ENCODE data around the gene LIMA1.
"Not testable (repeated sequence)": the region's sequence is repeated elsewhere in the genome, so short reads cannot be mapped to it uniquely, and the experiment has no call there.

LIMA1 gene

DNA sequence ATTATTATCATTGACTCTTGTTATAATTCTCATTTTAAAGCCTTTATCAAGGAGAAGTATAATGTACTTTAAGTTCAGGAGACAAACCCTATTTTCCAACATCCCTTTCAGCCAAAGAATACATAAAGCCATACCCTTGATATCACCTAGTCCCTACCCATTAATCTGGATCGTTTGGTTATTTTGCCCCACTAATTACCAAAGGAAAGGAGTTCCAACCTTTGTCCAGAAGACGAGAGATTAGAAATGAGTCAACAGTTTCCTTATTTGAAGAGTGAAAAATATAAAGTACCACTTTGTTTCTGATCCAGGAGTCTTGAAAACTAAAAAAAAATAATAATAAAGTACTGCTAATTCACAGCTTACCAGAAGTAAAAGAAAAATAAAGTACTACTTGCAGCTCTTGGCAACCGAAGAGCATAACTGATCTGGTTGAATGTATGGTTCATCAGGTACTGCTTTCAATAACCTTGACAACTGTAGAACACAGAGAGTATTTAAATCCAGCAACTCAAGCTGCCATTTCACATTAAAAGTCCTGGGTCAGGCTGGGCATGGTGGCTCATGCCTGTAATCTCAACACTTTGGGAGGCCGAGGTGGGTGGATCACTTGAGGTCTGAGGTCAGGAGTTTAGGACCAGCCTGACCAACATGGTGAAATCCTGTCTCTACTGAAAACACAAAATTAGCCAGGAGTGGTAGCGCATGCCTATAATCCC, 33.7 kb downstream of the LIMA1 start:
- DNase-seq (ENCODE audit: low read depth, low spot score) = no peak
- no peak overlapping the region for H3K27ac ChIP-seq

GRCh38 chr12:50248883-50249282, 34.4 kb downstream of the LIMA1 start:
- no peak overlapping the region for H3K27ac ChIP-seq
- no peak for DNase-seq (ENCODE audit: low read depth, low spot score)

DNA sequence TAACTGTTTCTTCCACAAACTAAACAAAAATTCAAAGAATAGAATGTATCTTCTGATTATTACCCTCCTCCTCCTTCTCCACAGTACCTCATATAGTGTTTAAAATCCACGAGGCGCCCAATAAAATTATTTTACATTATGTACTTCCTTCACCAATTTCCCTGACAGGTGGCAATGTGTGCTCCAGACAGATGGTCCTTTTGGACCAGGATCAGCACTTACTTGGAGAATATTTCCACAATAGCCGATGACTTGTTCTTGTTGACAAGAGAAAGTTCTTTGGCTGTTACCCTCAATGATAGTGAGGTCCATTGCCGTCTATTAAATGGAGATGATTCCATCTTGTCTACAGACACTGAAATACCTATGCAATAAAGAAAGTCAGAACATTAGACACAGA, 34.9 kb downstream of the LIMA1 start:
- no peak for DNase-seq (ENCODE audit: low read depth, low spot score)

GRCh38 chr12:50247665-50248064, 35.7 kb downstream of the LIMA1 start:
- not testable (repeated sequence) for DNase-seq (ENCODE audit: low read depth, low spot score)
- H3K27ac ChIP-seq = peak overlapping the region; percentile 94

More for the DNA sequence above, 34.9 kb downstream of the LIMA1 start:
- H3K27ac ChIP-seq = peak overlapping the region; percentile 94

- peak; percentile 94 for DNase-seq (ENCODE audit: low read depth, low spot score)
- H3K27ac ChIP-seq = peak overlapping the region; percentile 94
These were observed 36.3 kb downstream of the LIMA1 start for GRCh38 chr12:50246873-50247612.

DNA sequence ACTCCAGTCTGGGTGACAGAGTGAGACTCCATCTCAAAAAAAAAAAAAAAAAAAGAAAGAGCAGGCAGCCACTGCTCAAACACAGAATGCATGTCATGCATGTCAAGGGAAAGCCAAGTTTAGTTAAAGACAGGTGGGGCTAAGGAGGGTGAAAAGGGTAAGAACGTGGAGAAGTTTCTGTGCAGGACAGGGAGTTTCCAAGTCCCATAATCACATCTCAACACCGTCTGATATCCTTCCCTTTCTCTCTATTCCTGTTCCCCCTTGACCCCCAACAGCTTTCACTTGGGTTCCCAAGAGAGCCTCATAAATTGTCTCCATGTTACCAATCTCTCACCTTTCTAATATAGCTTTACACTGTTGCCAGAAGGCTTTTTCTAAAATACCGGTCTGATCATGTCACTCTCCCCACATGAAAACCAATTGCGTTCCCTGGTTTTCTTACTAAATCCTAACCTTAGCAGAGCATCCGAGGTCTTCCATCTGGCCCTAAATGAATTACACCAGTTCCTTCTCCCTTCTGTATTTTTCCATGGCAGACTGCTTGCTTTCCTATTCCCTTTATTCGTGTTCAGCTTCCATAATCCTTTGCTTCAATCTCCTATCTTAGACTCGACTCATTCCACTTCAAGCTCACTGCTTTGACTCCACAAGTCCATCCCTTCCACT, 37.0 kb downstream of the LIMA1 start:
- no peak for DNase-seq (ENCODE audit: low read depth, low spot score)
- peak overlapping the region; percentile 94 for H3K27ac ChIP-seq

- no peak overlapping the region for H3K27ac ChIP-seq
These were observed 39.8 kb downstream of the LIMA1 start for GRCh38 chr12:50243507-50243906.

GRCh38 chr12:50242751-50243191, 40.5 kb downstream of the LIMA1 start:
- H3K27ac ChIP-seq = peak overlapping the region; percentile 29
- no peak for DNase-seq (ENCODE audit: low read depth, low spot score)

More at GRCh38 chr12:50243507-50243906, 39.8 kb downstream of the LIMA1 start:
- DNase-seq (ENCODE audit: low read depth, low spot score) = no peak

DNA sequence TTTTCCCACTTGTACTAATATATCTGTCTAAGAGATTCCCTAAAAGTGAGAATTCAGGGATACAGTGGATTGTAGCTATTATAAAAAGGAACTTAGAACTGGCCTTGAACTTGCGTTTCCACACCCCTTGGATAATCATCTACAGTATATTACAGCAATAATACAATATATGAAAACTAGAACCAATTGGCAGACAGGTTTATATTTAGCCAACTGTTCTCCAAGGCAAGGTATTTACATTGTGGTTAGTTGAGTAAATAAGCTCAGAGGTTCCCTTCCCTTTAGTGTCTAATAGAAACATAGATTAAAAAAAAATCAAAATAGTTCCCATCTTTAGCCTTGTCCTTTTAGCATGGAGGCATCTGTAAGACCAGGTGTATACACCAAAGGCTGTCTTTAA, 42.1 kb downstream of the LIMA1 start:
- H3K27ac ChIP-seq = peak overlapping the region; percentile 29
- no peak for DNase-seq (ENCODE audit: low read depth, low spot score)

DNA sequence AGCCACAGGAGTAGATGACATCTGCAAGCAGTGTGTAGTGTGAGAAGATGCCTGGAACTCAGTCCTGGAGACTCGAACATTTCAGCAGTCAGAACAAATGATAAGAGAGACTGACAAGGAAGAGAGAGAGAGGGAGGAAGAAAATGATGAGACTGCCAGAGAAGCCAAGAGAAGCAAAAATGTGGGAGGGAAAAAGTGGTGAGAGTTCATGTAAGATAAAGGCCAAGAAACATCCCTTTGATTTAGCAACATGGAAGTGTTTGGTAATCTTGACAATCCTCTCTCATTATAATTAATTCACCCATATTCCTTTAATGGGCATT, 42.6 kb downstream of the LIMA1 start:
- H3K27ac ChIP-seq = no peak overlapping the region
- DNase-seq (ENCODE audit: low read depth, low spot score) = no peak

GRCh38 chr12:50240096-50240791, 43.1 kb downstream of the LIMA1 start:
- DNase-seq (ENCODE audit: low read depth, low spot score) = no peak
- no peak overlapping the region for H3K27ac ChIP-seq

DNA sequence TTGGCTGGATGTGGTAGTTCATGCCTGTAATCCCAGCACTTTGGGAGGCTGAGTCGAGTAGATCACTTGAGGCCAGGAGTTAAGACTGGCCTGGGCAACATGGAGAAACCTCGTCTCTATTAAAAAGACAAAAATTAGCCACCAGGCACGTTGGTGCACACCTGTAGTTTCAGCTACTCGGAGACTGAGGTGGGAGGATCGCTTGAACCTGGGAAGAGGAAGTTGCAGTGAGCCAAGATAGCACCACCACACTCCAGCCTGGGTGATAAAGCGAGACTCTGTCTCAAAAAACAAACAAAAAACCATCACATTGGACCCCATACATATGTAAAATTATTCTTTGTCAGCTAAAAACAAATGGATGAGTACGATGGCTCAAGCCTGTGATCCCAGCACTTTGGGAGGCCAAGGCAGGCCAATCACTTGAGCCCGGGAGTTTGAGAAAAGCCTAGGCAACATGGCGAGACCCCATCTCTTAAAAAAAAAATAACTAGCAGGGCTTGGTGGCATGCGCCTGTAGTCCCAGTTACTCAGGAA, 43.9 kb downstream of the LIMA1 start:
- H3K27ac ChIP-seq = no peak overlapping the region
- DNase-seq (ENCODE audit: low read depth, low spot score) = no peak

DNA sequence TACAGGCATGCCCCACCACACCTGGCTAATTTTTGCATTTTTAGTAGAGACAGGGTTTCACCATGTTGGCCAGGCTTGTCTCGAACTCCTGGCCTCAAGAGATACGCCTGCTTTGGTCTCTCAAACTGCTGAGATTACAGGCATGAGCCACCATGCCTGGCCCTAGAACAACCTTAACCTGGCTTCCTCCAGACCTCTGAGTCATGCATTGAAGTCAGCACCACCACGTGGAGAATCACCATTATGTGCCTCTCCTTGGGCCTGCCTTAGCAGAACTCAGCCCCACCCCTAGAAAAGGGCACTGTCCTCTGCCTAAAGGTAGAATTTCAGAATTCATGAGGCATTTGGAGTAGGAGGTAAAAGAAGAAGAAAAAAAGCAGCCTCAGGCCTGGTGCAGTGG, 49.0 kb downstream of the LIMA1 start:
- DNase-seq (ENCODE audit: low read depth, low spot score) = no peak
- H3K27ac ChIP-seq = peak overlapping the region; percentile 8

GRCh38 chr12:50232771-50233209, 50.5 kb downstream of the LIMA1 start:
- H3K27ac ChIP-seq = no peak overlapping the region
- no peak for DNase-seq (ENCODE audit: low read depth, low spot score)

DNA sequence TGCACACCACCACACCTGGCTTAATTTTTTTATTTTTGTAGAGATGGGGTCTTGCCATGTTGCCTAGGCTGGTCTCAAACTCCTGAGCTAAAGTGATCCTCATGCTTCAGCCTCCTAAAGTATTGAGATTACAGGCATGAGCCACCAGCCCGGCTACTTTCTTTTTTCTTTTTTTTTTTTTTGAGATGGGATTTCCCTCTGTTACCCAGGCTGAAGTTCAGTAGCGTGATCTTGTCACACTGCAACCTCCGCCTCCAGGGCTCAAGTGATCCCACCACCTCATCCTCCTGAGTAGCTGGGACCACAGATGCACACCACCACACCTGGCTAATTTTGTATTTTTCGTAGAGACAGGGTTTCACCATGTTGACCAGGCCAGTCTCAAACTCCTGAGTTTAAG, 51.1 kb downstream of the LIMA1 start:
- no peak for DNase-seq (ENCODE audit: low read depth, low spot score)
- no peak overlapping the region for H3K27ac ChIP-seq

- H3K27ac ChIP-seq = no peak overlapping the region
- no peak for DNase-seq (ENCODE audit: low read depth, low spot score)
These were observed 52.0 kb downstream of the LIMA1 start for GRCh38 chr12:50231346-50231745.

- DNase-seq (ENCODE audit: low read depth, low spot score) = no peak
- H3K27ac ChIP-seq = no peak overlapping the region
These were observed 53.1 kb downstream of the LIMA1 start for GRCh38 chr12:50230217-50230616.

GRCh38 chr12:50224026-50224692, 59.2 kb downstream of the LIMA1 start:
- no peak for DNase-seq (ENCODE audit: low read depth, low spot score)
- peak overlapping the region; percentile 99 for H3K27ac ChIP-seq

DNA sequence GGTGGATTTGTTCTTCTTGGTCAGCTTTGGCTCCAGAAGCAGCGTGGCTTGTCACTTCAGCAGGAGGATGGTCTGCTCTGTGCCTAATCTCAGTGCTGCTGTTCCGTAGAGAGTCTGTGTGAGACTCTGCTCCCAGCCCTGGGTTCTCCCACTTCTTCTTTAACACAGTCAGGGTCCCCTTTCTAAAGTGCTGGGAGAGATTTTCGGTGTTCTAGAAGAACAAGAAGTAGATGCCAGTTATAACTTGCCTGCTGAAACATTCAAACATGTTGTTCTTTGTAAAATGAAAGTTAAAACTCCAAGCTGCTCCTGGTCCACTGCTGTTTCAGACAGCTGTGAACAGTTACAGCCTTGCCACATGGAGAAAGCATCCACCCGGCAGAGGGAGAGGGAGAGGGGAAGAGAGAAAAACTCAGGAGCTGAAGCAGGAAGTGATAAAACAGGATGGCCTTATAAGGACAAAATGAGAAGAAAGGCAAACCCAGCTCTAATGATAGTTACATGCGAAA, 61.0 kb downstream of the LIMA1 start:
- no peak for DNase-seq (ENCODE audit: low read depth, low spot score)
- H3K27ac ChIP-seq = peak overlapping the region; percentile 99
